ENCODE results near the gene ACSS3. TPM values are rescaled to one million over a fixed set of nuclear protein-coding genes. Genes with fewer than 3 reads are reported as not detected.

The ACSS3 gene
- total RNA-seq, 4 donors from 2014 or later, result 5.0 to 13.6 (median 7.8) TPM

DNA sequence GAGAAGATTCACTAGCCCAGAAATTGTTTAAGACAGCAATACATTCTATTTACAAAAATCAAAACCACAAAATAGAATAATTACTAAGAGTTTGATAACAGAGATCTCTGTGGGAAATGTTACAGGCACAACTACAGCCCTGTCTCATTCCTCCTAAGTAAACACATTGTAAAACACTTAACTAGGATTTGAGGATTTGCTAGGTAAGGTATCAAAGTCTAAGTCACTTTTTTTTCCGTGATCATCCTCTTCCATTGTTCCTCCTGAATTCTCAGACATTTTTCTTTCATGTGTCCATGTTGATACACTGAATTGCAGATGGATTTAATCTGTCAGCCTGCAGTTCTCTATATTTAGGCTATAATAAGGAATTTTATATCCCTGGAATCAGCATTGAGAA lies 127.5 kb downstream of the ACSS3 start:
- DNase-seq, result no peak
- Histone ChIP-seq H3K9me3 (no peaks in the 10 kb centered on the region), H3K27ac (no peak overlapping the region), H3K27me3 (no peaks in the 10 kb centered on the region), H3K4me1 (peaks cover 0 to 13% of the 10 kb centered on the region in 2 donors), H3K36me3 (no peaks in the 10 kb centered on the region), H3K4me3 (no peak overlapping the region)
- TF ChIP-seq POLR2A (IDR thresholded peaks at IDR 0.05), result no peak
- TF ChIP-seq, protein P1, sequence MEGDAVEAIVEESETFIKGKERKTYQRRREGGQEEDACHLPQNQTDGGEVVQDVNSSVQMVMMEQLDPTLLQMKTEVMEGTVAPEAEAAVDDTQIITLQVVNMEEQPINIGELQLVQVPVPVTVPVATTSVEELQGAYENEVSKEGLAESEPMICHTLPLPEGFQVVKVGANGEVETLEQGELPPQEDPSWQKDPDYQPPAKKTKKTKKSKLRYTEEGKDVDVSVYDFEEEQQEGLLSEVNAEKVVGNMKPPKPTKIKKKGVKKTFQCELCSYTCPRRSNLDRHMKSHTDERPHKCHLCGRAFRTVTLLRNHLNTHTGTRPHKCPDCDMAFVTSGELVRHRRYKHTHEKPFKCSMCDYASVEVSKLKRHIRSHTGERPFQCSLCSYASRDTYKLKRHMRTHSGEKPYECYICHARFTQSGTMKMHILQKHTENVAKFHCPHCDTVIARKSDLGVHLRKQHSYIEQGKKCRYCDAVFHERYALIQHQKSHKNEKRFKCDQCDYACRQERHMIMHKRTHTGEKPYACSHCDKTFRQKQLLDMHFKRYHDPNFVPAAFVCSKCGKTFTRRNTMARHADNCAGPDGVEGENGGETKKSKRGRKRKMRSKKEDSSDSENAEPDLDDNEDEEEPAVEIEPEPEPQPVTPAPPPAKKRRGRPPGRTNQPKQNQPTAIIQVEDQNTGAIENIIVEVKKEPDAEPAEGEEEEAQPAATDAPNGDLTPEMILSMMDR (IDR thresholded peaks at IDR 0.05 in 4 of 5, conservative IDR thresholded peaks at IDR 0.05 in 1 of 5), result no peak
- intact Hi-C loops (cut with DNase I; ENCODE audit: low total_unique reads) (no loop called here), in situ Hi-C loops (cut with MboI; ENCODE audit: low sequenced_read_pairs in 4 of 4) (no loop called here)
- no peak for ATAC-seq

DNA sequence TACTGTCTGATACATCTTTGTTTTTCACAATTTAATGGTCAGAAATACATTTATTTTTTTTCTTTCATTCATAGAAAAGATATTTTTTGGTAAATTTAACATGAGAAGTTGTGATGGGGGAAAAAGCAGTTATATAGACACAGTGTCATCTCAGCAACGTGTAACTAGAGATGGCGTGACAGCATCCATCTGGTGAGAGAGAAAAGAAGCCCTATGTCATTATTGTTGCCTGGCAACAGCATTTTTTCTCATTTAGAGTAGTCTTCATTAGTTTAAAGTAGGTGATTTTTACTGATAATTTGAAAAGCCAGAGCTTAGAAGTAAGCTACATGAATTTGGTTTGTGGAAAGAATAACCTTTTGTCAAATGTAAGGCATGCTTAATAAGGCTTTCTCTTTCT lies 128.6 kb downstream of the ACSS3 start:
- H3K27ac ChIP-seq, result no peak overlapping the region
- in situ Hi-C loops (cut with MboI; ENCODE audit: low sequenced_read_pairs in 4 of 4) (no loop called here), intact Hi-C loops (cut with DNase I; ENCODE audit: low total_unique reads) (no loop called here)
- no peaks in the 10 kb centered on the region for H3K9me3 ChIP-seq
- ATAC-seq (no peak), DNase-seq (no peak)
- no peak overlapping the region for H3K4me3 ChIP-seq
- H3K36me3 ChIP-seq, result no peaks in the 10 kb centered on the region
- peaks cover 0 to 13% of the 10 kb centered on the region in 2 donors for H3K4me1 ChIP-seq
- no peaks in the 10 kb centered on the region for H3K27me3 ChIP-seq
- no peak for TF ChIP-seq POLR2A (IDR thresholded peaks at IDR 0.05)
- TF ChIP-seq, protein P1 (IDR thresholded peaks at IDR 0.05 in 4 of 5, conservative IDR thresholded peaks at IDR 0.05 in 1 of 5), result no peak

DNA sequence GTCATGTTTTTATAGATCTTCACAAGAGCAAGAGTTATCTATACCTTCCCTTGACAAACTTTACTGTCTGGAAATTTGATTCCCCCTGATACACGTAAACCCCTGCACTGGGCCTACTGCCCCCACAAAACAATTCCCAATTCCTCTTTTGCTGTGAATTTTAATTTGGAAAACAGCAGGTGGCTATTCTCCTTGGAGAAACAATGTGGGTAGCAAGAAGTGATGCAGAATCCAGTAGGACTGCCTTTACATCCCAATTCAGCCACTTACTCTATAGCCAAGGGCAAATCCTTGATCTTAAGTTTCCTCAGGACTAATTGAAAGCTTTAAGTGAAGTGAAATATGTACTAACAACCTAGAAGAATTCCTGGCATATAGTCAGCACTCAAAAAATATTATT lies 129.3 kb downstream of the ACSS3 start:
- no peak overlapping the region for H3K27ac ChIP-seq

DNA sequence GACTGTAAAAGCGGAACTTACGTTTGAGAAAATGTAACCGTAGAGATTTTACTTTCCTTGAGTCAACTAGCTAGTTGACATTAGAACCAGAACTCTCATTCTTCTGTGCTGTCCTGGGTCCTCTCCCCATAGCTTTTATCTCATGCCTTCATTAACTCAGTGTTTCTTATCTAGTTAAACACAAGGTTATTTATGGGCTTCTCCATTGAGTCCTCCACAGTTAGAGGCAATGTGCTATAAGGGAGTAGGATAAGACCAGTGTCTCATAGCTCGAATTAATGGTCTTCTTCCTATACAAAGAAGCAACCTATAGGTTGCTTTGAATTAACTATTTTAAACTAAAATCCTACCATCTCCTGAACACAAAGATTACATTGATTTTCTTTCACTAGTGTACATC lies 129.8 kb downstream of the ACSS3 start:
- in situ Hi-C loops (cut with MboI; ENCODE audit: low sequenced_read_pairs in 4 of 4) (no loop called here), intact Hi-C loops (cut with DNase I; ENCODE audit: low total_unique reads) (no loop called here)
- TF ChIP-seq POLR2A (IDR thresholded peaks at IDR 0.05), result no peak
- TF ChIP-seq, protein P1 (IDR thresholded peaks at IDR 0.05 in 4 of 5, conservative IDR thresholded peaks at IDR 0.05 in 1 of 5), result no peak
- peaks cover 0 to 13% of the 10 kb centered on the region in 2 donors for H3K4me1 ChIP-seq
- H3K9me3 ChIP-seq, result no peaks in the 10 kb centered on the region
- DNase-seq (no peak), ATAC-seq (no peak)
- no peaks in the 10 kb centered on the region for H3K36me3 ChIP-seq
- no peak overlapping the region for H3K27ac ChIP-seq
- H3K4me3 ChIP-seq, result no peak overlapping the region
- H3K27me3 ChIP-seq, result no peaks in the 10 kb centered on the region

More for the DNA sequence above, 129.3 kb downstream of the ACSS3 start:
- ATAC-seq (no peak), DNase-seq (no peak)
- in situ Hi-C loops (cut with MboI; ENCODE audit: low sequenced_read_pairs in 4 of 4) (no loop called here), intact Hi-C loops (cut with DNase I; ENCODE audit: low total_unique reads) (no loop called here)
- H3K4me1 ChIP-seq, result peaks cover 0 to 13% of the 10 kb centered on the region in 2 donors
- H3K4me3 ChIP-seq, result no peak overlapping the region
- no peaks in the 10 kb centered on the region for H3K36me3 ChIP-seq
- H3K9me3 ChIP-seq, result no peaks in the 10 kb centered on the region
- no peak for TF ChIP-seq POLR2A (IDR thresholded peaks at IDR 0.05)
- no peaks in the 10 kb centered on the region for H3K27me3 ChIP-seq

DNA sequence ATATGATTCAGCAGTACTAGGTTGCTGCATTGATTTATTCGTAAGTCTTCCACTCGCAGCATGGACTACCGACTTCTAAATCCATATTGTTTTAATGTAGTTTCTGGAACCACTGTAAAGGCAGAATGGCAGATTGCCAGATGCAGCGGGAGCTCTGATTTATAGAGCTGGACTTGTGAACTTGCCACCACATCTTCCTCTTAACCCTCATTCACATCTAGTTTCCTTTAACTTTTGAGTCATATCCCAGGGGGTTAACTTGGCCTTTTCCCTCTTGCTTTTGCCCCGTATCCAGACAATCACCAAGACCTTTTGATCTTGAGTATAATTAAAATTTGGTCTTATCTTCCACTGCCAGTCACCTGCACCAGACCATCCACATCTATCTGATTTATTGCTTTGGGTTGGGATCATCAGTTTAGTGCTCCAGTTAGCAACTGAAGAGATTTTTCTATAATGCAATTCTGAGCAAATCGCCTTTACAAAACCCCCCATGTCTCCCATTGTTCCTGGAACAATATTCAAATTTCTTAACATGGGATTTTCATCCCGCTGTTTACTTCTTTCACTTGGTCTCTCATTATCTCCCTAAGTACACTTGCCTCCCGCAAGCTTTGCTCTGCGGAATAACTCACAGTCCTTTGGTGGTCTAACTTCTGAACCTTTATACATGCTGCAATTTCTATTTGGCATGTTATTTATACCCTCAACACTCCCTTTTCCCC lies 130.5 kb downstream of the ACSS3 start:
- intact Hi-C loops (cut with DNase I; ENCODE audit: low total_unique reads), result no loop called here

More for the DNA sequence above, 130.5 kb downstream of the ACSS3 start:
- no peak for ATAC-seq
- in situ Hi-C loops (cut with MboI; ENCODE audit: low sequenced_read_pairs in 4 of 4), result no loop called here
- no peak for DNase-seq
- TF ChIP-seq POLR2A (IDR thresholded peaks at IDR 0.05), result no peak
- TF ChIP-seq, protein P1 (IDR thresholded peaks at IDR 0.05 in 4 of 5, conservative IDR thresholded peaks at IDR 0.05 in 1 of 5), result no peak
- H3K4me1 ChIP-seq, result peaks cover 0 to 13% of the 10 kb centered on the region in 2 donors
- H3K4me3 ChIP-seq, result no peak overlapping the region
- H3K27ac ChIP-seq, result no peak overlapping the region
- no peaks in the 10 kb centered on the region for H3K27me3 ChIP-seq
- H3K36me3 ChIP-seq, result no peaks in the 10 kb centered on the region
- no peaks in the 10 kb centered on the region for H3K9me3 ChIP-seq
